Measurements from ENCODE around the gene ENOX1.

GRCh38 chr13:43830497-43830881, 43.7 kb upstream of the ENOX1 start:
- TF ChIP-seq EZH2 (IDR thresholded peaks at IDR 0.05; ENCODE audit: borderline replicate concordance, low read length) = no peak
- TF ChIP-seq, protein P1, sequence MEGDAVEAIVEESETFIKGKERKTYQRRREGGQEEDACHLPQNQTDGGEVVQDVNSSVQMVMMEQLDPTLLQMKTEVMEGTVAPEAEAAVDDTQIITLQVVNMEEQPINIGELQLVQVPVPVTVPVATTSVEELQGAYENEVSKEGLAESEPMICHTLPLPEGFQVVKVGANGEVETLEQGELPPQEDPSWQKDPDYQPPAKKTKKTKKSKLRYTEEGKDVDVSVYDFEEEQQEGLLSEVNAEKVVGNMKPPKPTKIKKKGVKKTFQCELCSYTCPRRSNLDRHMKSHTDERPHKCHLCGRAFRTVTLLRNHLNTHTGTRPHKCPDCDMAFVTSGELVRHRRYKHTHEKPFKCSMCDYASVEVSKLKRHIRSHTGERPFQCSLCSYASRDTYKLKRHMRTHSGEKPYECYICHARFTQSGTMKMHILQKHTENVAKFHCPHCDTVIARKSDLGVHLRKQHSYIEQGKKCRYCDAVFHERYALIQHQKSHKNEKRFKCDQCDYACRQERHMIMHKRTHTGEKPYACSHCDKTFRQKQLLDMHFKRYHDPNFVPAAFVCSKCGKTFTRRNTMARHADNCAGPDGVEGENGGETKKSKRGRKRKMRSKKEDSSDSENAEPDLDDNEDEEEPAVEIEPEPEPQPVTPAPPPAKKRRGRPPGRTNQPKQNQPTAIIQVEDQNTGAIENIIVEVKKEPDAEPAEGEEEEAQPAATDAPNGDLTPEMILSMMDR (IDR thresholded peaks at IDR 0.05; ENCODE audit: low read length) = no peak

Measured in OCI-LY1 (cell line).